ENCODE data around the gene C16orf86.

DNA sequence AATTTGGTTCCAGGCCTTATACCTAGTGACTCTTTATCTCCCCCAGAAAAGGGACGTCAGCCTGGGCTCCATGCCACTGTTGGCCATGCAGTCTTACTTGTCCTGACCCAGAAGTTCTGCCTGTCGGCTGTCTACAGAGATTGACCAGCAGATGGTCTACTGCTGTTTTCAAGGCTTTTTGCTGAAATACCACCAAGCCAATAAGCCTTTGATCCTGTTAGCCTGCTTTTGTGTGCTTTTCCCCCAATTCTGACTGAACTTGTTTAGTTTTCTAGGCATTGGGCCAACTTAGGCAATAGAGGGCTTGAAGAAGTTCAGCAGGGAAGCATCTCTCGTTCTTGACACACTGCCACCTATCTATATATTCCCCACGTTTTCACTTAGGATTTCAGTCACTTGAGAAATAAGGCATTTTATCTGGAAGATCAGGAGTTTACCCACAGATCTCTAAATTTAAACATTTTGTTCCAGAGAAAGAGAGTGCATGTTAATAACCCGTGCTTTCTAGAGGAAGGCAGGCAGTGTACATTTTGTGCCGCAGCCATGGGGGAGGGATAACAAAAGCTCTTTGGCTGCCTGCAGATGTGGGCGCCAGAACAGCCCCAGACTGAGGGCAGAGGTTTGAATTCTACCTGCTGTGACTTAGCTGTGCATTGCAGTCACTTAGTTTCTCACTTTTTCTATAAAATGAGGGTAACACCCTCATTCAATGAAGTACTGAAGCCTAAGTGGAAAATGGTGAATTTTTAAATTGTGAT is 34.0 kb upstream of the C16orf86 start:
- TF ChIP-seq, protein P1, sequence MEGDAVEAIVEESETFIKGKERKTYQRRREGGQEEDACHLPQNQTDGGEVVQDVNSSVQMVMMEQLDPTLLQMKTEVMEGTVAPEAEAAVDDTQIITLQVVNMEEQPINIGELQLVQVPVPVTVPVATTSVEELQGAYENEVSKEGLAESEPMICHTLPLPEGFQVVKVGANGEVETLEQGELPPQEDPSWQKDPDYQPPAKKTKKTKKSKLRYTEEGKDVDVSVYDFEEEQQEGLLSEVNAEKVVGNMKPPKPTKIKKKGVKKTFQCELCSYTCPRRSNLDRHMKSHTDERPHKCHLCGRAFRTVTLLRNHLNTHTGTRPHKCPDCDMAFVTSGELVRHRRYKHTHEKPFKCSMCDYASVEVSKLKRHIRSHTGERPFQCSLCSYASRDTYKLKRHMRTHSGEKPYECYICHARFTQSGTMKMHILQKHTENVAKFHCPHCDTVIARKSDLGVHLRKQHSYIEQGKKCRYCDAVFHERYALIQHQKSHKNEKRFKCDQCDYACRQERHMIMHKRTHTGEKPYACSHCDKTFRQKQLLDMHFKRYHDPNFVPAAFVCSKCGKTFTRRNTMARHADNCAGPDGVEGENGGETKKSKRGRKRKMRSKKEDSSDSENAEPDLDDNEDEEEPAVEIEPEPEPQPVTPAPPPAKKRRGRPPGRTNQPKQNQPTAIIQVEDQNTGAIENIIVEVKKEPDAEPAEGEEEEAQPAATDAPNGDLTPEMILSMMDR (IDR thresholded peaks at IDR 0.05): no peak
- TF ChIP-seq POLR2A (IDR thresholded peaks at IDR 0.05): no peak

Measured in gastroesophageal sphincter (tissue), 3 donors.